NOMO-1 treated with DMSO at 0.1 percent for 48 hours (cell line): ENCODE measurements around the gene COL25A1.
A peak's percentile ranks its signal among the peaks of the same experiment; 100 is the strongest.

ENCODE experiments used
- DNase-seq: peaks from one replicate; lab custom pipeline; 2025; ENCODE audit not compliant: unreplicated experiment; lab: John Stamatoyannopoulos, UW

COL25A1 gene

GRCh38 chr4:108831291-108831690 lies 471.2 kb downstream of the COL25A1 start:
- no peak for DNase-seq

DNA sequence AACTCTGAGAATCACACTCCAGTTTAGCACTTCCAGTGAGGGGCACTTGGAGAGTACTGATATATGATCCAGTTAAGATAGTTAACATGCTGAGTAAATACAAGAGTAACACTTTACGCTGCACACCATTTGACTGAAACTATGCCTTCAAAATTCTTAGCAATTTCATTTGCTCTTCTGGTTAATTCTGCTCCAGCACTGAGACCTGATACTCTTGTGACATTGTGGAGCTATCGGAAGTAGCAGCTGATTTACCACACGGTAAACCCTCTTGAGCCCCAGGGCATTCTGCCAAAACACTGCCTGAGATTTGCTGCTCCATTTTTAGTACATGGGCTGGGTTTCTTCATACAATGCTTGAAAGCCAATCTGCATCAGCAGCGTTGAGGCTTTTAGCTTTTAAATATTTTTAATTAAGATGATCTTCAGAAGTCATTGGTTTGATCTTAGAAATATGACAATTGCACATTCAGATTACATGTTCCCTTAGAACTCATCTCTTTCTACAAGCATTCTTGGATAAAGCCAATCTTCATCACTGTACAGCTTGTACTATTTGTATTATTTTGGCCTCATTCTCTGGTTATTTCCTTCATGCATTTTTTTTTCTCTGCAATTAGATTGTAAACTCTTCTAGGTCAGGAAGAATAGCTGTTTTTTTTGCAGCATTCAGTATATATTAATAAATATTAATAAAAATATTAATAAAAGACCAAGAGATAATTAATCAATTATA lies 471.8 kb downstream of the COL25A1 start:
- DNase-seq: peak; percentile 14

- no peak for DNase-seq
These were observed 472.4 kb downstream of the COL25A1 start for GRCh38 chr4:108829966-108830492.

DNA sequence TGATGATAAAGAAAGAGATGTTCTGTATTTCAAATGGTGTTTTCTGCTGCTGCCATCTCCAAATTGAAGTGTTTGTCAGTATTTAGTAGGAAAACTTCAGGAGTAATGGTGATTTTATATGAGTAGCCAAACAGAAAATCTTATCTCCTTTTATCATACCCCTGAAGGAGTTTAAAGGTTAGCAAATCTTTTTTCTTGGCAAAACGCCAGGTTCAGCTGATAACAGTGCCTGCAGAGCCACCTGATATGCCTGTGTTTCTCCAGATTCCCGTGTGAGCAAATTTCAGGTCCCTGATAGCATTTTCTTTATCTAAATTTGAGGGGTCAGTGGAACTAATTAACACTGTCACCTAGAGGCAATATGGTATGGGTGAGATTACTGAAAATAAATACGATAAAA lies 473.8 kb downstream of the COL25A1 start:
- DNase-seq: no peak

DNA sequence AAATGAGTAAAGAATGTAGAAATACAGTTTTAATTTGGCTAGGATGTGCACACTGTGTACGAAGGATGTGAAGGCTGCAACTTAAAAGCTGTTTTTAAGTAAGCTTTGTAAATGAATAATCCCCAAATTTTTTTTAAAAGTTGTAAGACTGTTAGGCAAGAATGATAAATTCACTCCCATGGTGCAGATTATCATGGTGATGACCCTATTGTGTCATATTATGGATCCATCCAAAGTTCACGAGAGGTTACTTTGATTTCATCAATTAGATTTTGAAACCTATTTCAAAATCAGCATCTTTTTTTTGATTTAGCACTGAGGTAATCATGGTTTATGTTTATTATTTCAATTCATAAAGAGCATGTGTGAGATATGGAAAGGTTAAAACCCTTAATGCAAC lies 476.7 kb downstream of the COL25A1 start:
- DNase-seq: no peak

- no peak for DNase-seq
These were observed 481.0 kb downstream of the COL25A1 start for GRCh38 chr4:108821351-108821930.

GRCh38 chr4:108820492-108821350 lies 481.7 kb downstream of the COL25A1 start:
- no peak for DNase-seq

- no peak for DNase-seq
These were observed 488.1 kb downstream of the COL25A1 start for GRCh38 chr4:108814326-108814725.

- no peak for DNase-seq
These were observed 489.2 kb downstream of the COL25A1 start for GRCh38 chr4:108813261-108813660.

DNA sequence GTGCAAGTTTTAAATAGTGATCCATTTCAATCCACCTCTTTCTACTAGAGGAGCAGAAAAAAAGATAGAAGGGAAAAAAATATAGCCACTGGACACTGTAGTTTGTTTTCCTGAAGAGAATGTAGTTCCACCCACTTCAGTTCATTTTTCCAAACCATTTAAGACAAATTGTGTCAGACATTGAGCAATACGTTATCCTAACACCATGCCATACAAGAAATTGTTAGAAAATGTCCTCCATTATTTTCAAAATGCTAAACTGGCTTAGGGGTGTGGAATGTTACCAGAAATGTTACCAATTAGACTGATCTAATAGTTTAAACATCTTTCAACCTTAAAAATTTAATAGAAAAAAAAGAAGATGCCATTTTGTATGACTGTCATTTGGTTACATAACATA lies 491.0 kb downstream of the COL25A1 start:
- DNase-seq: no peak

- no peak for DNase-seq
These were observed 492.4 kb downstream of the COL25A1 start for GRCh38 chr4:108810087-108810486.

GRCh38 chr4:108804648-108805273 lies 497.7 kb downstream of the COL25A1 start:
- DNase-seq: no peak

GRCh38 chr4:108799306-108799705 lies 503.2 kb downstream of the COL25A1 start:
- DNase-seq: no peak

- DNase-seq: no peak
These were observed 506.3 kb downstream of the COL25A1 start for GRCh38 chr4:108796173-108796572.

GRCh38 chr4:108795733-108796132 lies 506.7 kb downstream of the COL25A1 start:
- DNase-seq: no peak

- DNase-seq: no peak
These were observed 508.3 kb downstream of the COL25A1 start for GRCh38 chr4:108794136-108794535.

DNA sequence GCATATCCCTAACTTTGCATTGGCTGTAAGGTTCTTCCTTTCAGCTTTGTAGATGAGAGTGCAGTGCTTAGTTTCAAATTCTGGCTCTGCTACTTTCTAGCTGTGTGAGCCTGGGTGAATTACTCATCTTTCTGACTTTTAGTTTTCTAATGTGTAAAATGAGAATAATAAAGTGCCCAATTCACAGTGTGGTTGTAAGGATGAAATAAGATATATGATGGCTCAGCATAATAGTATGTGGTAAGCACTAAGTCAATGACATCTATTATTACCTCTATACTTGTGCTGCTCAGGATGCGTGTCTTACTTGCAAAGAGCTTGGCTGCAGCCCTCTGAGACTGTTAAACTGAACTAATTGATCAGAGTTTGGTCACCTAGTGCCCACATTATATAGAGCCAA lies 509.0 kb downstream of the COL25A1 start:
- DNase-seq: no peak

DNA sequence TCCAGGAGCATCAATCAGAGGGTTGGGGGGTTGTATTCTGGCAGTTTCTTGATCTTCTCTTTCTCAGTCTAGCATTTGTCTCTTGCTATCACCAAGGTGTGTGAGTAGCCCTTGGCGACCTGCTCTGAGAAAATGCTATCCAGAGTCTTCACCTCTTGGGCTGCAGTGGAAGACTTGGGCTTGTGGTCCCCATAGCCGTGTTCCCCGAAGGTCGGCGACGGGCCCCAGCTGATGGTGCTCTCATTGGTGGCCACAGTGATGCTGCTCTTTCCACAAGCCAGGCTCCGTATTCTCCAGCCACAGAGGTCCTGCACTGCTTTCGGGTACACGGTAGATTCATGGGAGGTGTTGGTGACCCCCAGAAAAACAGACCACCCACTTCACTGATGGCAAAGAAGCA lies 513.7 kb downstream of the COL25A1 start:
- DNase-seq: no peak

GRCh38 chr4:108787724-108788123 lies 514.7 kb downstream of the COL25A1 start:
- no peak for DNase-seq

GRCh38 chr4:108787106-108787505 lies 515.4 kb downstream of the COL25A1 start:
- DNase-seq: no peak

DNA sequence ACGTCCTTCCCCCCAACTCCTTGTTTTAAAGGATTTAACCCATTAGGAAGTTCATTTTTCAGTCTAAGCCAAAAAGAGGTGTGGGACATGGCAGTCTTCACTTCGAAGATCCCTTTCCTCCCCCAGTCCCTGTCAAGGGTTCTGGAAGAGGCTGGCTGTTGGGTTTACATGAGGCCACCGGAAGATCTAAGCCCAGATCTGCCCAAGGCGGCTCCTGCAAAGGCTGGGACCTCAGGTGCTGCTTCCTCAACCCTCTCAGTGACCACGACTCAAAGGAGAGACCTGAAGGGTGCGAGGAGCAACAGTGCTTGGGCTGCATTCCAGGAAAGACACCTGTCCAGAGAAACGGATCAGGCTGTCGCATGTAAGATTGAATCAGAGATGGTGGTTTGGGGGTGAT lies 516.1 kb downstream of the COL25A1 start:
- DNase-seq: no peak
